Measurements from ENCODE around the gene RFX7.

RFX7 gene

GRCh38 chr15:56077081-56077480 is 166.6 kb downstream of the RFX7 start:
- H3K9me2 ChIP-seq (ENCODE audit: low read depth, low read length), result no peaks in the 10 kb centered on the region
- H3K27ac ChIP-seq (ENCODE audit: low read depth, low read length, poor library complexity, severe bottlenecking), result no peak overlapping the region
- no peak overlapping the region for H3K4me2 ChIP-seq (ENCODE audit: low read length)

DNA sequence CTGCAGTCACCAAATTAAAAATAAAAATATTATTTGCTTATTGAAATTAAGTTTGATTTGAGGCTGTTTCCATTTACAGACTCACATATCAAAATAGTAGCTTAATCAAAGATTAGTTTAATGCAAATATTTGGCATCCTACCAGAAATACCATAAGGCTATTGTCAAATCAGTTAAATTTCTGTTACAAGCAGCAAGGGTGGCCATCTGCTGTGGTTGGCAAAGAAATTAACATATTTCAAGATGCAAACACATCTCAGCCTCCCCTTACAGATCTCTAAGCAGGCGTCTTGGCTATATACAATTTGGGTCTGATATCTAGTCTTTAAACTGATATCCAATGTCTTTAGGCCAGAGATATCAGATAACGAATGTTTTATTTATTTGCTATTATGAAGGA is 167.0 kb downstream of the RFX7 start:
- no peak overlapping the region for H3K4me2 ChIP-seq (ENCODE audit: low read length)
- H3K9ac ChIP-seq (ENCODE audit: low read length), result no peak overlapping the region
- H3K4me1 ChIP-seq (ENCODE audit: insufficient read depth, low read length, severe bottlenecking), result no peaks in the 10 kb centered on the region
- no peak overlapping the region for H3K27ac ChIP-seq (ENCODE audit: low read depth, low read length, poor library complexity, severe bottlenecking)
- H3K4me3 ChIP-seq (ENCODE audit: low read depth, low read length, poor library complexity, severe bottlenecking), result no peak overlapping the region
- H3K9me3 ChIP-seq (ENCODE audit: low read length), result no peaks in the 10 kb centered on the region
- no peaks in the 10 kb centered on the region for H3K27me3 ChIP-seq (ENCODE audit: insufficient read depth, low read length)
- no peaks in the 10 kb centered on the region for H3F3A ChIP-seq (ENCODE audit: insufficient read depth, low read length)
- H3K79me2 ChIP-seq (ENCODE audit: insufficient read depth, low read length), result no peaks in the 10 kb centered on the region
- H2AFZ ChIP-seq (ENCODE audit: low read length), result no peak overlapping the region
- no peaks in the 10 kb centered on the region for H3K36me3 ChIP-seq (ENCODE audit: insufficient read depth, low read length)
- H3K9me2 ChIP-seq (ENCODE audit: low read depth, low read length), result no peaks in the 10 kb centered on the region
- TF ChIP-seq EZH2 (IDR thresholded peaks at IDR 0.05; ENCODE audit: borderline replicate concordance, low read length), result no peak
- TF ChIP-seq, protein P1, sequence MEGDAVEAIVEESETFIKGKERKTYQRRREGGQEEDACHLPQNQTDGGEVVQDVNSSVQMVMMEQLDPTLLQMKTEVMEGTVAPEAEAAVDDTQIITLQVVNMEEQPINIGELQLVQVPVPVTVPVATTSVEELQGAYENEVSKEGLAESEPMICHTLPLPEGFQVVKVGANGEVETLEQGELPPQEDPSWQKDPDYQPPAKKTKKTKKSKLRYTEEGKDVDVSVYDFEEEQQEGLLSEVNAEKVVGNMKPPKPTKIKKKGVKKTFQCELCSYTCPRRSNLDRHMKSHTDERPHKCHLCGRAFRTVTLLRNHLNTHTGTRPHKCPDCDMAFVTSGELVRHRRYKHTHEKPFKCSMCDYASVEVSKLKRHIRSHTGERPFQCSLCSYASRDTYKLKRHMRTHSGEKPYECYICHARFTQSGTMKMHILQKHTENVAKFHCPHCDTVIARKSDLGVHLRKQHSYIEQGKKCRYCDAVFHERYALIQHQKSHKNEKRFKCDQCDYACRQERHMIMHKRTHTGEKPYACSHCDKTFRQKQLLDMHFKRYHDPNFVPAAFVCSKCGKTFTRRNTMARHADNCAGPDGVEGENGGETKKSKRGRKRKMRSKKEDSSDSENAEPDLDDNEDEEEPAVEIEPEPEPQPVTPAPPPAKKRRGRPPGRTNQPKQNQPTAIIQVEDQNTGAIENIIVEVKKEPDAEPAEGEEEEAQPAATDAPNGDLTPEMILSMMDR (IDR thresholded peaks at IDR 0.05; ENCODE audit: low read length), result no peak
- no peaks in the 10 kb centered on the region for H4K20me1 ChIP-seq (ENCODE audit: insufficient read depth, low read length)

More at GRCh38 chr15:56077081-56077480, 166.6 kb downstream of the RFX7 start:
- Histone ChIP-seq H3K27me3 (ENCODE audit: insufficient read depth, low read length) (no peaks in the 10 kb centered on the region), H4K20me1 (ENCODE audit: insufficient read depth, low read length) (no peaks in the 10 kb centered on the region), H3K79me2 (ENCODE audit: insufficient read depth, low read length) (no peaks in the 10 kb centered on the region), H3K36me3 (ENCODE audit: insufficient read depth, low read length) (no peaks in the 10 kb centered on the region), H3K9ac (ENCODE audit: low read length) (no peak overlapping the region), H3F3A (ENCODE audit: insufficient read depth, low read length) (no peaks in the 10 kb centered on the region), H2AFZ (ENCODE audit: low read length) (no peak overlapping the region), H3K4me1 (ENCODE audit: insufficient read depth, low read length, severe bottlenecking) (no peaks in the 10 kb centered on the region), H3K4me3 (ENCODE audit: low read depth, low read length, poor library complexity, severe bottlenecking) (no peak overlapping the region), H3K9me3 (ENCODE audit: low read length) (no peaks in the 10 kb centered on the region)
- TF ChIP-seq EZH2 (IDR thresholded peaks at IDR 0.05; ENCODE audit: borderline replicate concordance, low read length), result no peak
- TF ChIP-seq, protein P1 (IDR thresholded peaks at IDR 0.05; ENCODE audit: low read length), result no peak

DNA sequence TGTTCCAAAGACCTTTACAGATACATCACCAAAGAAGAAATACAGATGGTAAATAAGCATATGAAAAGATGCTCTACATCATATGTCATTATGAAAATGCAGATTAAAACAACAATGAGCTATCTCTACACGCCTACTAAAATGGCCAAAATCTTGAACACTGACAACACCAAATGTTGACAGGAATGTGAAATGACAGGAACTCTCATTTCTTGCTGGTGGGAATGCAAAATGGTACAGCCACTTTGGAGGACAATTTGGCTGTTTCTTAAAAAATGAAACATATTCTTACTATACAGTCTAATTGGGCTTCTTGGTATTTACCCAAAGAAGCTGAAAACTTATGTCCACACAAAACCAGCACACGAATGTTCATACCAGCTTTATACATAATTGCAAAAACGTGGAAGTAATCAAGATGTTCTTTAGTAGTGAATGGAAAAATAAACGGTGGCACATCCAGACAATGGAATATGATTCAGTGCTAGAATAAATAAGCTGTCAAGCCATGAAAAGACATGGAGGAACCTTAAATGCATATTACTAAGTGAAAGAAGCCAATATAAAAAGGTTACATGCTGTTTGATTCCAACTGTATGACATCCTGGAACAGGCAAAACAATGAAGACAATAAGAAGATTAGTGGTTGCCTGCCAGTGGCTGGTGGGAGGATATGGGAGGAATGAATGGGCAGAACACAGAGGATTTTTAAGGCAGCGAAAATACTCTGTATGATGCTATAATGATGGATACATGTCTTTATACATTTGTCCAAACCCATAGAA is 169.0 kb downstream of the RFX7 start:
- TF ChIP-seq, protein P1 (IDR thresholded peaks at IDR 0.05; ENCODE audit: low read length), result no peak
- TF ChIP-seq EZH2 (IDR thresholded peaks at IDR 0.05; ENCODE audit: borderline replicate concordance, low read length), result no peak
- H2AFZ ChIP-seq (ENCODE audit: low read length), result no peak overlapping the region
- no peak overlapping the region for H3K9ac ChIP-seq (ENCODE audit: low read length)
- H3K9me3 ChIP-seq (ENCODE audit: low read length), result no peaks in the 10 kb centered on the region
- no peak overlapping the region for H3K4me3 ChIP-seq (ENCODE audit: low read depth, low read length, poor library complexity, severe bottlenecking)
- H3K27ac ChIP-seq (ENCODE audit: low read depth, low read length, poor library complexity, severe bottlenecking), result no peak overlapping the region
- no peaks in the 10 kb centered on the region for H3F3A ChIP-seq (ENCODE audit: insufficient read depth, low read length)
- H3K9me2 ChIP-seq (ENCODE audit: low read depth, low read length), result no peaks in the 10 kb centered on the region
- no peaks in the 10 kb centered on the region for H3K4me1 ChIP-seq (ENCODE audit: insufficient read depth, low read length, severe bottlenecking)
- H3K4me2 ChIP-seq (ENCODE audit: low read length), result no peak overlapping the region
- no peaks in the 10 kb centered on the region for H3K79me2 ChIP-seq (ENCODE audit: insufficient read depth, low read length)
- H3K36me3 ChIP-seq (ENCODE audit: insufficient read depth, low read length), result no peaks in the 10 kb centered on the region
- H4K20me1 ChIP-seq (ENCODE audit: insufficient read depth, low read length), result no peaks in the 10 kb centered on the region
- H3K27me3 ChIP-seq (ENCODE audit: insufficient read depth, low read length), result no peaks in the 10 kb centered on the region
